ENCODE measurements around the gene LRATD1. TPM values are rescaled to one million over a fixed set of nuclear protein-coding genes. Genes with fewer than 3 reads are reported as not detected.

Gene LRATD1
- polyA plus RNA-seq, 1 experiment, result 2.0 TPM

DNA sequence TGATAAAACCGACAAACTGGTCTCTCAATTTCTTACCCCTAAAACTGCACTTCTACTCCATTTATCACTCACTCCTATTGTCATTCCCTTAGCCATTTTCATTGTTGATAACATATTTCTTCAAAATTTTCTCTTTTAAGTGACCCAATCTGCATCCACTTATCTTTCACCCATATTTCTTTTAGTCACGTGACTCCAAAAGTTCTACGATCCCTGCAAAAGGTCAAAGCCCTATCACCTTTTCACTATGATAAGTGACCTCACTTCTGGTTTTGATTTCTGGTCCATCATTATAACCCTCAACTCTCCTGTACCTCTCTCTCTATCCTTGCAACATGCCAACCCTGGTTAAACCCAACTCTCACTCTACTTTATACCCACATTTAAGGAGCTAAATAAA, 49.1 kb downstream of the LRATD1 start:
- no peaks in the 10 kb centered on the region for H3K27me3 ChIP-seq (ENCODE audit: control insufficient read depth, insufficient read depth, low read length)
- DNase-seq (ENCODE audit: low read depth, low spot score), result no peak
- ChIA-PET CTCF (no interaction called here), POLR2A (no interaction called here)
- H3K9me3 ChIP-seq (ENCODE audit: control insufficient read depth, insufficient read depth, low read length), result no peaks in the 10 kb centered on the region
- H3K27ac ChIP-seq (ENCODE audit: low read depth, low read length), result no peak overlapping the region
- TF ChIP-seq, protein P1, sequence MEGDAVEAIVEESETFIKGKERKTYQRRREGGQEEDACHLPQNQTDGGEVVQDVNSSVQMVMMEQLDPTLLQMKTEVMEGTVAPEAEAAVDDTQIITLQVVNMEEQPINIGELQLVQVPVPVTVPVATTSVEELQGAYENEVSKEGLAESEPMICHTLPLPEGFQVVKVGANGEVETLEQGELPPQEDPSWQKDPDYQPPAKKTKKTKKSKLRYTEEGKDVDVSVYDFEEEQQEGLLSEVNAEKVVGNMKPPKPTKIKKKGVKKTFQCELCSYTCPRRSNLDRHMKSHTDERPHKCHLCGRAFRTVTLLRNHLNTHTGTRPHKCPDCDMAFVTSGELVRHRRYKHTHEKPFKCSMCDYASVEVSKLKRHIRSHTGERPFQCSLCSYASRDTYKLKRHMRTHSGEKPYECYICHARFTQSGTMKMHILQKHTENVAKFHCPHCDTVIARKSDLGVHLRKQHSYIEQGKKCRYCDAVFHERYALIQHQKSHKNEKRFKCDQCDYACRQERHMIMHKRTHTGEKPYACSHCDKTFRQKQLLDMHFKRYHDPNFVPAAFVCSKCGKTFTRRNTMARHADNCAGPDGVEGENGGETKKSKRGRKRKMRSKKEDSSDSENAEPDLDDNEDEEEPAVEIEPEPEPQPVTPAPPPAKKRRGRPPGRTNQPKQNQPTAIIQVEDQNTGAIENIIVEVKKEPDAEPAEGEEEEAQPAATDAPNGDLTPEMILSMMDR (IDR thresholded peaks at IDR 0.05; ENCODE audit: low read depth, low read length), result no peak
- no peak overlapping the region for H3K4me3 ChIP-seq (ENCODE audit: low read depth, low read length)

Measured in AG04450 (cell line).